A673 (cell line): ENCODE measurements around the gene PADI1. TPM values are rescaled to one million over a fixed set of nuclear protein-coding genes. Genes with fewer than 3 reads are reported as not detected.

Experiments
- BruUV-seq: library from RNA; stranded (reverse); fragments of 400-500 nt; replicated peaks from 2 replicates; lab custom pipeline; 2021; lab: Mats Ljungman, UMichigan
- CTCF ChIA-PET: fragments of 300-600 bp; sonication (Branson Sonifier 250); formaldehyde crosslinking; loops from one replicate; lab custom pipeline; 2022; ENCODE audit warnings: antibody characterized with exemption; lab: Charles Lee
- POLR2A ChIA-PET: fragments of 300-600 bp; sonication (Branson Sonifier 250); formaldehyde crosslinking; loops from one replicate; lab custom pipeline; 2022; ENCODE audit warnings: antibody characterized with exemption; ENCODE audit not compliant: low non-redundant PET; lab: Charles Lee
- DNase-seq: peaks from one replicate; pipeline ENCODE4 v3.0.0-alpha.2; 2015; ENCODE audit warnings: low spot score
- H3K27ac ChIP-seq: fragments of 200-600 bp; sonication (generic); 2 replicates; pipeline ENCODE4 v1.5.1; 2016; ENCODE audit warnings: mixed run types, low read depth, mild to moderate bottlenecking, mixed read lengths, antibody characterized with exemption, low read length; ENCODE audit not compliant: poor library complexity, severe bottlenecking
- H3K27me3 ChIP-seq: fragments of 200-600 bp; sonication (generic); replicated peaks from 2 replicates; pipeline ENCODE4 v1.6.1; 2017; ENCODE audit warnings: mixed run types, low read depth, mild to moderate bottlenecking, mixed read lengths, antibody characterized with exemption, low read length; ENCODE audit not compliant: insufficient read depth, poor library complexity
- H3K36me3 ChIP-seq: fragments of 200-600 bp; sonication (generic); 2 replicates; pipeline ENCODE4 v1.6.1; 2016; ENCODE audit warnings: mixed run types, mild to moderate bottlenecking, mixed read lengths, antibody characterized with exemption, low read length; ENCODE audit not compliant: insufficient read depth, poor library complexity, severe bottlenecking
- H3K4me1 ChIP-seq: fragments of 200-600 bp; sonication (generic); 2 replicates; pipeline ENCODE4 v1.6.1; 2017; ENCODE audit warnings: mixed run types, mild to moderate bottlenecking, mixed read lengths, antibody characterized with exemption, low read length; ENCODE audit not compliant: insufficient read depth, poor library complexity, severe bottlenecking
- H3K4me3 ChIP-seq: fragments of 200-600 bp; sonication (generic); 2 replicates; pipeline ENCODE4 v1.5.1; 2016; ENCODE audit warnings: low read depth, mixed run types, mild to moderate bottlenecking, mixed read lengths, low read length; ENCODE audit not compliant: poor library complexity, severe bottlenecking
- H3K9me3 ChIP-seq: fragments of 200-600 bp; sonication (generic); 2 replicates; pipeline ENCODE4 v1.6.1; 2016; ENCODE audit warnings: mixed run types, low read depth, mild to moderate bottlenecking, mixed read lengths, antibody characterized with exemption, low read length; ENCODE audit not compliant: poor library complexity, severe bottlenecking
- CTCF ChIP-seq: fragments of 300-800, 200-600 bp; sonication (generic); conservative IDR thresholded peaks from 2 replicates; pipeline ENCODE4 v1.5.1; 2017; ENCODE audit warnings: low read depth, mild to moderate bottlenecking, antibody characterized with exemption, low read length, moderate library complexity, mixed read lengths
- EZH2 ChIP-seq: fragments of 200-600 bp; sonication (generic); IDR thresholded peaks from 2 replicates; pipeline ENCODE4 v1.6.1; 2017; ENCODE audit warnings: borderline replicate concordance, low read depth, mild to moderate bottlenecking, mixed read lengths, antibody characterized with exemption, low read length; ENCODE audit not compliant: poor library complexity, severe bottlenecking
- intact Hi-C: fragments of 100-400 bp; cut with micrococcal nuclease; formaldehyde crosslinking; loops from one replicate; pipeline ENCODE4 v1.10.0; 2022; ENCODE audit not compliant: unreplicated experiment
- total RNA-seq: library from RNA; stranded (reverse); gene quantifications from 2 replicates; pipeline ENCODE4 v1.2.3, GENCODE V29; 2021

Gene PADI1
- total RNA-seq, 1 experiment from 2014 or later: 0.56 TPM

DNA sequence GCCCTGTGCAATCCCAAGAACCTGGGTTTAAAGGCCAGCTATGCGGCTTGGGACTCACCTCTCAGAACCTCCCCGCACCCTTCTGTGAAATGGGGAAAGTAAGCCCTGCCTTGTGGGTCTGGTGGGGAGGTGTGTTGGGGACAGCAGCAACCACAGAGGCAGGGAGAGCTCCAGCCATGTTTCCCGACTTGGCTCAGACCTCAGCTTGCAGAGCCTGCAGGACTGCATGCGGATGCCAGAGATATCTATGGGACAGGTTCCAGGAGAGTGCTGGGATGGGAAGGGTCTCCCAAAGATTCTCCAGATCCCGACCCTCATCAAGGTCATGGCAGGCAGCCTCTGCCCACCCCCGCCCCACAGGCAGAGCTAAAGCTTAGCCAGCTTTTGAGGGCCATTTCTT, 20.2 kb downstream of the PADI1 start:
- no peaks in the 10 kb centered on the region for H3K4me1 ChIP-seq
- H3K36me3 ChIP-seq: no peaks in the 10 kb centered on the region
- POLR2A ChIA-PET: no interaction called here
- intact Hi-C loops: no loop called here
- CTCF ChIA-PET: interaction anchor here (0.6 kb wide), 1 partner anchor 115 kb away, joined by 6 read pairs; no protein-coding TSS in a partner anchor
- H3K9me3 ChIP-seq: no peaks in the 10 kb centered on the region
- no peak for DNase-seq
- no peak for TF ChIP-seq EZH2
- no peak for TF ChIP-seq CTCF
- no peaks in the 10 kb centered on the region for H3K27me3 ChIP-seq
- no peak overlapping the region for H3K27ac ChIP-seq
- no peak overlapping the region for H3K4me3 ChIP-seq
- BruUV-seq: no TSS peak

DNA sequence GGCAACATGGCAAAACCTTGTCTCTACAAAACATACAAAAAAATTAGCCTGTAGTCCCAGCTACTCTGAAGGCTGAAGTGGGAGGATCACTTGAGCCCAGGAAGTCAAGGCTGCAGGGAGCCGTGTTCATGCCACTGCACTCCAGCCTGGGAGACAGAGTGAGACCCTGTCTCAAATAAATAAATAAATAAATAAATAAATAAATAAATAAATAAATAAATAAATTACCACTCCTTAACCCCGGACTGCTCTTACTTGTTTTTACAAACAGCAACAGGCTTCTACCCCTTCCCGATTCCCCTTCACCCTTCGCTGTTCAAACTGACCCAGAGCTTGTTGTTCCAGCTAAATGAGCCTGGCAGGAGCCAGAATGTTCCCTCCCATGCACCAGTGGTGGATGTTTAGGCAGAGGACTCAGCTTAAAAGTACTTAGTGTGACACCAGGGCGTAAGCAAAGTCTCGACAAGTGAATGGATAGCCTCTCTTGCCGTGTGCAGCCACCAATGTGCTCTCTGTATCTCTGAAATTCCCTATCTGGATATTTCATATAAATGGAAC, 22.5 kb downstream of the PADI1 start:
- TF ChIP-seq CTCF: no peak
- ChIA-PET CTCF (no interaction called here), POLR2A (no interaction called here)
- intact Hi-C loops: no loop called here
- Histone ChIP-seq H3K9me3 (no peaks in the 10 kb centered on the region), H3K4me1 (peaks cover 14% of the 10 kb centered on the region), H3K36me3 (no peaks in the 10 kb centered on the region), H3K27me3 (no peaks in the 10 kb centered on the region), H3K4me3 (no peak overlapping the region), H3K27ac (no peak overlapping the region)
- BruUV-seq: no TSS peak
- DNase-seq: no peak

DNA sequence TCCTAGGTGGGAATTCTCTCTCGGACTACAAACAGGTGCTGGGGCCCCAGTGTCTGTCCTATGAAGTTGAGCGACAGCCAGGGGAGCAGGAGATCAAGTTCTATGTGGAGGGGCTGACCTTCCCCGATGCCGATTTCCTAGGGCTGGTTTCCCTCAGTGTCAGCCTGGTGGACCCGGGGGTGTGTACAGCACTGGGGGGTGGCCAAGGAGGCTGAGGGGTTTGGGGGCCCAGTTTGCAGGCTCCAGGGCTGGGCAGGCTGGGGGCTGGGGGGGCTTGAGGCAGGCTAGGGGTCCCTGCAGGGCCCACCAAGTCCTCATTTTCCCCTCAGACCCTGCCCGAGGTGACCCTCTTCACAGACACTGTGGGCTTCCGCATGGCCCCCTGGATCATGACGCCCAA, 23.7 kb downstream of the PADI1 start:
- H3K36me3 ChIP-seq: no peaks in the 10 kb centered on the region
- H3K9me3 ChIP-seq: no peaks in the 10 kb centered on the region
- peaks cover 26% of the 10 kb centered on the region for H3K4me1 ChIP-seq
- H3K4me3 ChIP-seq: no peak overlapping the region
- intact Hi-C loops: no loop called here
- TF ChIP-seq CTCF: no peak
- no peak for TF ChIP-seq EZH2
- H3K27me3 ChIP-seq: no peaks in the 10 kb centered on the region
- ChIA-PET POLR2A (interaction anchor here (0.7 kb wide), 1 partner anchor 1515 kb away, joined by 7 read pairs; no protein-coding TSS in a partner anchor), CTCF (no interaction called here)
- H3K27ac ChIP-seq: no peak overlapping the region
- BruUV-seq: no TSS peak
- DNase-seq: no peak
